Lower lobe of right lung (tissue), 2 donors: ENCODE measurements around the gene SBF1. TPM values are rescaled to one million over a fixed set of nuclear protein-coding genes. Genes with fewer than 3 reads are reported as not detected.

ENCODE experiments used
- ATAC-seq, 2 donors: fragments of 200-7000 bp; cut with Tn5 transposase; one replicate each; pipeline ENCODE4 v1.9.1; 2020 to 2022; ENCODE audit warnings: mild to moderate bottlenecking in 2 of 2, moderate library complexity in 2 of 2
- DNase-seq: peaks from one replicate; pipeline ENCODE4 v3.0.0-alpha.2; 2020
- H3K27ac ChIP-seq: fragments of 200-600 bp; one replicate; pipeline ENCODE4 v1.8.0; 2022
- H3K27me3 ChIP-seq: fragments of 200-600 bp; one replicate; pipeline ENCODE4 v1.8.0; 2022; ENCODE audit warnings: low read depth
- H3K36me3 ChIP-seq: fragments of 200-600 bp; one replicate; pipeline ENCODE4 v1.8.0; 2022; ENCODE audit warnings: mild to moderate bottlenecking
- H3K4me1 ChIP-seq: fragments of 200-600 bp; one replicate; pipeline ENCODE4 v1.8.0; 2022
- H3K4me3 ChIP-seq: fragments of 200-600 bp; one replicate; pipeline ENCODE4 v1.8.0; 2022; ENCODE audit warnings: mild to moderate bottlenecking
- H3K9me3 ChIP-seq: fragments of 200-600 bp; one replicate; pipeline ENCODE4 v1.8.0; 2022
- intact Hi-C: fragments of 100-400 bp; cut with DNase I; formaldehyde crosslinking; loops from one replicate; pipeline ENCODE4 v1.11.0; 2022
- total RNA-seq: library from RNA; stranded (reverse); fragmentation: NEBNext Ultra II Directional; extraction: Animal tissue kit (Norgen Biotek cat#: 25700); gene quantifications from one replicate; pipeline ENCODE4 v1.2.1, GENCODE V29; 2021
- TF ChIP-seq, protein P1 (sequence below): fragments of 200-600 bp; IDR thresholded peaks from one replicate; pipeline ENCODE4 v1.8.0; 2022; ENCODE audit warnings: antibody characterized with exemption, mild to moderate bottlenecking
- donor health status: DM: no; HTN: yes; CAD: no; lungs with severe emphysema.

The SBF1 gene
- total RNA-seq, 1 donor from 2014 or later: 59.0 TPM

DNA sequence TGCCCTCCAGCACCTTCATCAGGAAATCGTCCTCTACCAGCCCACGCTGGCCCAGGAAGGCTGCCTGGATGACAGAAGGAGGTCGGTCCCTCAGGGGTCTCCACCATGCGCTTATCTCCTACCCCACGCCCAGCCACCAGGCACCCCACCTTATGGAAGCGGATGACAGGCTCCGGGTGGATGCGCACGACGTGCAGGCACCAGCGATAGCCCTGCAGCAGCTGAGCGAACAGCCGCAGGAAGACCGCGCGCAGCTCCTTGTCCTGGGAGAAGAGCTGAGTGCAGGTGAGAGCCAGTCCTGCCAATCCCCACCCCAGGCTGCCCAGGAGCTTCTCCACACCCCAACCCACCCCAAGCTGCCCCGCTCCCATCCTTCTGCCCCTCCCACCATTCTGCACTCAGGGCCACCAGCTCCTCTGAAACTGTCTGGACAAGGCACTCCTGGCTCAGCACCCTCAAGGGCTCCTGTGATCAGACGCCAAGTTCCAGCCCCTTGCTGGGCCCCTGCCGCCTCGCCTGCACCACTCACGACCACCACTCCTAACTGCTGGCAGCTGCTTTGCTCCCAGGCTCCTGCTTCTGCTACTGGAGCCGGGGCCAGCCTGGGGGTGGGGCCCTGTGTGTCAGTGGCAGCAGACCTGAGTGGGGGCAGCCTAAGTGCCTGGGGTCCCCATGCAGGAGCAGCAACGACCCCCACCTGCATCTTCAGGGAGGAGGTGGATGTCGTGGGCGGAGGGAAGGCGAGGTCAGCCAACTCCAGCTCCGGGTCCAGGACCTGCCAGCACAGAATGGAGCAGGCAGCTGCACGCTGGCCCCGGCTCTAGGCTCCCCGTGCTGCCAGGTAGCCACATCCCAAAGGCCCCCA lies 9.5 kb downstream of the SBF1 start:
- Histone ChIP-seq H3K4me1 (peaks cover 23% of the 10 kb centered on the region), H3K36me3 (peaks cover 80% of the 10 kb centered on the region), H3K9me3 (no peaks in the 10 kb centered on the region), H3K27me3 (no peaks in the 10 kb centered on the region), H3K4me3 (no peak overlapping the region), H3K27ac (no peak overlapping the region)
- TF ChIP-seq, protein P1, sequence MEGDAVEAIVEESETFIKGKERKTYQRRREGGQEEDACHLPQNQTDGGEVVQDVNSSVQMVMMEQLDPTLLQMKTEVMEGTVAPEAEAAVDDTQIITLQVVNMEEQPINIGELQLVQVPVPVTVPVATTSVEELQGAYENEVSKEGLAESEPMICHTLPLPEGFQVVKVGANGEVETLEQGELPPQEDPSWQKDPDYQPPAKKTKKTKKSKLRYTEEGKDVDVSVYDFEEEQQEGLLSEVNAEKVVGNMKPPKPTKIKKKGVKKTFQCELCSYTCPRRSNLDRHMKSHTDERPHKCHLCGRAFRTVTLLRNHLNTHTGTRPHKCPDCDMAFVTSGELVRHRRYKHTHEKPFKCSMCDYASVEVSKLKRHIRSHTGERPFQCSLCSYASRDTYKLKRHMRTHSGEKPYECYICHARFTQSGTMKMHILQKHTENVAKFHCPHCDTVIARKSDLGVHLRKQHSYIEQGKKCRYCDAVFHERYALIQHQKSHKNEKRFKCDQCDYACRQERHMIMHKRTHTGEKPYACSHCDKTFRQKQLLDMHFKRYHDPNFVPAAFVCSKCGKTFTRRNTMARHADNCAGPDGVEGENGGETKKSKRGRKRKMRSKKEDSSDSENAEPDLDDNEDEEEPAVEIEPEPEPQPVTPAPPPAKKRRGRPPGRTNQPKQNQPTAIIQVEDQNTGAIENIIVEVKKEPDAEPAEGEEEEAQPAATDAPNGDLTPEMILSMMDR: no peak
- intact Hi-C loops: no loop called here
- DNase-seq (no peak), ATAC-seq (no peak)

DNA sequence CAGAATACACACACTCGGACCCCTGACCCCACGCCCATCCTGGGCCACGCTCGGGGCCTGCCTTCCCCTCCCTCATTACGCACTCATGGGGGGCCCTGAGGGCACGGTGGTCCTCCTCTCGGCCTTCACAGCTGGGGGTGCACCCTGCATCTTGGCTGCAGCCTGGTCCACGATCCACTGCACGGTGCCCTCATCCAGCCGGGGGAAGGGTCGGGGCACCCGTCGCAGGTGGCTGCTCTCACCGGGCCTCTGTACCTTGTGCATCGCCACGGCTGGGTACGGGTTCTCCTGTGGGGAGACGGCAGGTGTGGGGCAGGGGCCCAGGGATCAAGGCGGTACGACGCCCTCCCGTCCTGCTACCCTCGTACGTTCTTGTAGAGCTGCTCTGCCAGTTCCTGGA lies 10.4 kb downstream of the SBF1 start:
- Histone ChIP-seq H3K9me3 (no peaks in the 10 kb centered on the region), H3K27ac (no peak overlapping the region), H3K27me3 (no peaks in the 10 kb centered on the region), H3K4me3 (no peak overlapping the region), H3K4me1 (peaks cover 16% of the 10 kb centered on the region), H3K36me3 (peaks cover 89% of the 10 kb centered on the region)
- no peak for DNase-seq
- TF ChIP-seq, protein P1: no peak
- intact Hi-C loops: no loop called here
- no peak for ATAC-seq

GRCh38 chr22:50463188-50463900 lies 11.5 kb downstream of the SBF1 start:
- Histone ChIP-seq H3K27me3 (no peaks in the 10 kb centered on the region), H3K4me1 (peaks cover 9% of the 10 kb centered on the region), H3K4me3 (no peak overlapping the region), H3K27ac (no peak overlapping the region), H3K9me3 (no peaks in the 10 kb centered on the region), H3K36me3 (peaks cover 100% of the 10 kb centered on the region)
- intact Hi-C loops: no loop called here
- no peak for ATAC-seq
- TF ChIP-seq, protein P1: no peak
- no peak for DNase-seq

DNA sequence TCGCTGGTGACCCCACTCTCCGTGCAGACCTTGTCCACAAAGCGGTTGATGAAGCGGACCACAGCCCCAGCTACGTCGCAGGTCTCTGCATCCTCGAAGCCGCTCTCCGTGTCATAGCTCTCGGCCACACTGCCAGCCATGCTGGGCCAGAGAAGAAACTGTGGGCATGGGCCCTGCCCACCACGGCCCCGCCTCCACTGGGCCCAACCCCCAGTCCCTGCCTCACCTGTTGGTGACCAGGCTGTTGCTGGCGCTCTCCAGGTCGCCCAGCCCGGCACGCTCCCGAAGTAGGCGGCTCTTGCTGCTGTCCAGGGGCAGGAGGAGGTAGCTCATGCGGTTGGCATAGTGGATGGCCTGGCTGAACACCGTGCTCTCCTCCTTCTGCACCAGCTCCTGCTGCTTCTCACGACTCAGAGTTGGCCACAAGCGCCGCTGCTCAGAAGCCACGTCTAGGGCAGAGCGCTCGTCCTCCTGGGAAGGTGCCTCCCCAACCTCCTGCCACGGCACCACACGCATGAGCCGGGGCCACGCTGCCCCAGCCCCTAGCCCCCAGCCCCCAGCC lies 12.8 kb downstream of the SBF1 start:
- Histone ChIP-seq H3K4me3 (no peak overlapping the region), H3K27me3 (no peaks in the 10 kb centered on the region), H3K9me3 (no peaks in the 10 kb centered on the region), H3K4me1 (peaks cover 9% of the 10 kb centered on the region), H3K27ac (no peak overlapping the region), H3K36me3 (peaks cover 100% of the 10 kb centered on the region)
- intact Hi-C loops: no loop called here
- DNase-seq (no peak), ATAC-seq (no peak)
- TF ChIP-seq, protein P1: no peak

DNA sequence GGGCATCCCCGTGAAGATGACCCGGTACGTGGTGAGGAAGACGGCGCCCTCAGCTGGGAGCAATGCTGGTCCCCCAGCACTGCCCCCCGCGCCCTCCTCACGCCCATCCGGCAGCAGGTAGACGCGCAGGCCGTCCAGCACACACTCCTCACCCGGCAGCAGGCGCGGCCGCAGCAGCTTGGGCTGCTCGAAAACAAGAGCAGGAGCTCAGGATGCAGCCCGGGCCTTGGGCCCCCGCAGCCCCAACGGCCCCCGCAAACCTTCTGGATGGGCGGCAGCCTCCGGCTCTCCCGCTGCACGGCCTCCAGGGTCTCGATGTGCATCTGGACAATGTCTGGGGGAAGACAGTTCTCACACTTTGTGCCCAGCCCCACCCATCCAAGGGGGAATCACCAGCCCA lies 13.3 kb downstream of the SBF1 start:
- DNase-seq: no peak
- Histone ChIP-seq H3K4me3 (no peak overlapping the region), H3K36me3 (peaks cover 100% of the 10 kb centered on the region), H3K27me3 (no peaks in the 10 kb centered on the region), H3K27ac (no peak overlapping the region), H3K4me1 (peaks cover 9% of the 10 kb centered on the region), H3K9me3 (no peaks in the 10 kb centered on the region)
- no peak for ATAC-seq
- intact Hi-C loops: no loop called here
- TF ChIP-seq, protein P1: no peak
